Esophagus muscularis mucosa (tissue), 4 donors: ENCODE measurements around the gene ACD. TPM values are rescaled to one million over a fixed set of nuclear protein-coding genes. Genes with fewer than 3 reads are reported as not detected.
A peak's percentile ranks its signal among the peaks of the same experiment; 100 is the strongest.

Experiments used
- DNase-seq: peaks from one replicate; pipeline ENCODE4 v3.0.0-alpha.2; 2017; ENCODE audit errors: extremely low spot score
- H3K27ac ChIP-seq, 4 donors: fragments of 200-600 bp; sonication (generic); replicated peaks in 1 of 4; 1 replicate in 3 of 4; 2 replicates in 1 of 4; pipeline ENCODE4 v1.5.1; 2016 to 2019; ENCODE audit warnings: mild to moderate bottlenecking in 1 of 4
- H3K27me3 ChIP-seq, 4 donors: fragments of 200-600 bp; sonication (generic); one replicate each; pipeline versions ENCODE4 v1.5.1 to v1.6.0; 2016 to 2019
- H3K36me3 ChIP-seq, 4 donors: fragments of 200-600 bp; sonication (generic); one replicate each; pipeline ENCODE4 v1.5.1; 2016 to 2019
- H3K4me1 ChIP-seq, 4 donors: fragments of 200-600 bp; sonication (generic); one replicate each; pipeline ENCODE4 v1.5.1; 2016 to 2019
- H3K4me3 ChIP-seq, 4 donors: fragments of 200-600 bp; sonication (generic); 1 replicate in 2 of 4; 2 replicates in 2 of 4; pipeline ENCODE4 v1.5.1; 2016 to 2019; ENCODE audit warnings: mild to moderate bottlenecking in 4 of 4, moderate library complexity in 1 of 4
- H3K9me3 ChIP-seq, 4 donors: fragments of 200-600 bp; sonication (generic); 1 replicate in 3 of 4; 2 replicates in 1 of 4; pipeline ENCODE4 v1.5.1; 2016 to 2019
- CTCF ChIP-seq, 3 experiments: fragments of 200-600 bp in 2 of 3; fragments of 450-650 bp in 1 of 3; sonication (generic) in 2 of 3; IDR thresholded peaks; one replicate each; pipeline ENCODE4 v1.5.1; 2017 to 2019; ENCODE audit warnings: antibody characterized with exemption in 3 of 3, mild to moderate bottlenecking in 2 of 3, moderate library complexity in 1 of 3
- EP300 ChIP-seq: sonication (generic); formaldehyde crosslinking; IDR thresholded peaks from one replicate; pipeline ENCODE4 v1.6.1; 2017; ENCODE audit warnings: antibody characterized with exemption
- POLR2A ChIP-seq: fragments of 450-650 bp; IDR thresholded peaks from one replicate; pipeline ENCODE4 v1.6.1; 2017; ENCODE audit warnings: antibody characterized with exemption, moderate library complexity, mild to moderate bottlenecking, low read depth
- POLR2AphosphoS5 ChIP-seq, 2 donors: sonication (generic); formaldehyde crosslinking; IDR thresholded peaks; one replicate each; pipeline ENCODE4 v1.6.1; 2017; ENCODE audit warnings: antibody characterized with exemption in 2 of 2
- WGBS: methylation state at CpG from one replicate; pipeline ENCODE4 v1.1.5; 2018; 5-methylcytosine and 5-hydroxymethylcytosine counted together
- intact Hi-C: fragments of 100-400 bp; cut with DNase I; formaldehyde crosslinking; loops from one replicate; pipeline ENCODE4 v1.15.1; 2023
- total RNA-seq, 4 donors: library from RNA; depleted of rRNA; stranded (reverse); fragments of >200 nt; gene quantifications; one replicate each; pipeline versions ENCODE4 v1.1.0 to v1.2.1, GENCODE V29; 2016

The ACD gene
- total RNA-seq, 4 donors from 2014 or later: 22.0 to 31.6 (median 29.3) TPM

- H3K36me3 ChIP-seq: peaks cover 0 to 18% (median 16%) of the 10 kb centered on the region in 4 donors
- no peaks in the 10 kb centered on the region for H3K9me3 ChIP-seq
- peak overlapping the region; percentile 40 to 59 (median 45) for H3K4me3 ChIP-seq
- H3K27ac ChIP-seq: no peak overlapping the region
- peaks cover 9 to 38% (median 33%) of the 10 kb centered on the region in 4 donors for H3K4me1 ChIP-seq
- WGBS: 13% methylated on average over 13 of the region's 68 CpGs
- intact Hi-C loops: no loop called here
- peaks cover 1 to 68% (median 51%) of the 10 kb centered on the region in 4 donors for H3K27me3 ChIP-seq
- no peak for TF ChIP-seq POLR2AphosphoS5 (IDR thresholded peaks at IDR 0.05)
- TF ChIP-seq CTCF (IDR thresholded peaks at IDR 0.05): peak in 1 of 3 experiments; percentile 31
- no peak for DNase-seq
Observed at GRCh38 chr16:67653128-67653788, 6.8 kb downstream of the ACD start.

DNA sequence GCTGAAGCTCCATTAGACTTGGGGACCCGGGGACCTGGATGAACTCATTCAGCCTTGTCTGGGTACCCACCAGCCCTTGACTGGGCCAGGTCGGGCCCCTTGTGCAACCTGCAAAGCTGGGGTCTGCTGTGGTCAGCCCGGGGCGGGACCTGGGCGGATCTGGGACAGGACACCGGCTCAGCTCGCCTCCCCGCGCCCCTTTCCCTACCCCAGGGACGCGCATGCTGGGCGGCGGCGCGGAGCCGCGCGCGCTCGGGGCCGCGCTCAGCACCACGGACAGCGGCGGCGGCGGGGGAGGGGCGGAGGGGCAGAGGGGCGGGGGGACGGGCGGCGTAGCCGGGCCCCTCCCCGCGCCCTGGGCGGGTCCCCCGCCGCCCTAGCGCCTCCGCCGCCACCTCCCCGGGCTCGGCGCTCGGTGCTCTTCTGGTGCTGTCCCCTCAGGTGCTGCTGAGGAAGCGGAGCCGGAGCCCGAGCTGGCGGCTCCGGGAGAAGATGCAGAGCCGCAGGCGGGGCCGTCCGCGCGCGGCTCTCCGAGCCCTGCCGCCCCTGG lies 7.4 kb downstream of the ACD start:
- Histone ChIP-seq H3K4me1 (peaks cover 9 to 43% (median 36%) of the 10 kb centered on the region in 4 donors), H3K36me3 (peaks cover 0 to 12% (median 9%) of the 10 kb centered on the region in 4 donors), H3K27ac (no peak overlapping the region), H3K27me3 (peaks cover 4 to 74% (median 55%) of the 10 kb centered on the region in 4 donors), H3K9me3 (no peaks in the 10 kb centered on the region), H3K4me3 (peak overlapping the region; percentile 40 to 59 (median 45))
- no CpG with 5 or more reads among the region's 59 CpGs for WGBS
- DNase-seq: no peak
- TF ChIP-seq CTCF (IDR thresholded peaks at IDR 0.05) (no peak), POLR2AphosphoS5 (IDR thresholded peaks at IDR 0.05) (no peak), EP300 (no peak), POLR2A (no peak)
- intact Hi-C loops: no loop called here

DNA sequence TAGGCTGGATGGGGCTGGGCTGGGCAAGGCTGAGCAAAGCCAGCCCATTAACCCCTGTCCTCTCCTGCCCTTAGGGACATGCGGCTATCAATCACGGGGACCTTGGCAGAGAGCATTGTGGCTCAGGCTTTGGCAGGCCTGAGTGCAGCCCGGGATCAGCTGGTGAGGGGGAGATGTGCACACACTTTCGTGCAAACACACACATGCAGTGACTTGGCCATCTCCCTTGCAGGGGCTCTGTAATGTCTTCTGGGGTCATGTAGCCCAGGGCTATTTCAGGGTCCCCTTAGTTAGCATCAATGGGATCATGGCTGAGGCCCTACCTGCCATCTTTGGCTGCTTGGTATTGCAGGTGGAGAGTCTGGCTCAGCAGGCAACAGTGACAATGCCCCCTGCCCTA lies 8.2 kb downstream of the ACD start:
- Histone ChIP-seq H3K27me3 (peaks cover 4 to 82% (median 61%) of the 10 kb centered on the region in 4 donors), H3K9me3 (no peaks in the 10 kb centered on the region), H3K4me1 (peaks cover 9 to 43% (median 36%) of the 10 kb centered on the region in 4 donors), H3K4me3 (no peak overlapping the region), H3K27ac (no peak overlapping the region), H3K36me3 (peaks cover 0 to 4% (median 2%) of the 10 kb centered on the region in 4 donors)
- intact Hi-C loops: no loop called here
- 60% methylated on average over 1 of the region's 4 CpGs for WGBS
- TF ChIP-seq CTCF (IDR thresholded peaks at IDR 0.05): no peak
- TF ChIP-seq POLR2AphosphoS5 (IDR thresholded peaks at IDR 0.05): no peak
- TF ChIP-seq EP300: no peak
- TF ChIP-seq POLR2A: no peak
- no peak for DNase-seq

DNA sequence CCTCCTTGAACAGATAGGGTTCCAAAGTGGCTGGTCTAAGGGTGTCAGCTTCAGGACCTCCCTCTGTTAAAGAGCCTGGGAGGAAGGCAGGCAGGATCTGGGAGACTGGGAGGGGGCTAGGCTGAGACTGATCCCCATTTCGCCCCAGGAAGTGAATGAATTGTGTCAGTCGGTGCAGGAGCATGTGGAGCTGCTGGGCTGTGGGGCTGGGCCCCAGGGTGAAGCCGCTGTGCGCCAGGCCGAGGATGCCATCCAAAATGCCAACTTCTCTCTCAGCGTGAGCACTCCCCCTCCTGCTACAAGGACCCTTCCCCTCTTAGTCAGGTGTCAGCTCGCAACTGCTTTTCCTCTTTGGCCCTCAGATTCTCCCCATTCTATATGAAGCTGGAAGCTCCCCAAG lies 9.0 kb downstream of the ACD start:
- Histone ChIP-seq H3K27me3 (peaks cover 4 to 91% (median 65%) of the 10 kb centered on the region in 4 donors), H3K4me3 (no peak overlapping the region), H3K4me1 (peaks cover 9 to 43% (median 36%) of the 10 kb centered on the region in 4 donors), H3K27ac (no peak overlapping the region), H3K9me3 (no peaks in the 10 kb centered on the region), H3K36me3 (no peaks in the 10 kb centered on the region)
- TF ChIP-seq POLR2AphosphoS5 (IDR thresholded peaks at IDR 0.05) (no peak), CTCF (IDR thresholded peaks at IDR 0.05) (no peak), EP300 (no peak), POLR2A (no peak)
- 92% methylated on average over 7 of the region's 7 CpGs for WGBS
- no peak for DNase-seq
- intact Hi-C loops: no loop called here
